Body of pancreas (tissue), 4 donors: ENCODE data around the gene DMAC2L. TPM values are rescaled to one million over a fixed set of nuclear protein-coding genes. Genes with fewer than 3 reads are reported as not detected.
A peak's percentile ranks its signal among the peaks of the same experiment; 100 is the strongest.
"Not testable (repeated sequence)": the region's sequence is repeated elsewhere in the genome, so short reads cannot be mapped to it uniquely, and the experiment has no call there.

ENCODE experiments used
- ATAC-seq: fragments of 150-250 bp; one replicate; pipeline ENCODE4 v1.9.1; 2016
- DNase-seq, 4 donors: peaks; one replicate each; pipeline ENCODE4 v3.0.0-alpha.2; 2019
- H3K27ac ChIP-seq, 4 donors: fragments of 200-600 bp; sonication (generic); 1 replicate in 3 of 4; 2 replicates in 1 of 4; pipeline versions ENCODE4 v1.5.1 to v1.6.1; 2016 to 2019; ENCODE audit warnings: mild to moderate bottlenecking in 1 of 4, mixed read lengths in 1 of 4, moderate library complexity in 1 of 4
- H3K27me3 ChIP-seq, 2 donors: fragments of 200-600 bp; sonication (generic); one replicate each; pipeline ENCODE4 v1.6.0; 2016; ENCODE audit warnings: mild to moderate bottlenecking in 1 of 2
- H3K36me3 ChIP-seq, 2 donors: fragments of 200-600 bp; sonication (generic); replicated peaks in 1 of 2; 2 replicates each; pipeline ENCODE4 v1.5.1; 2016; ENCODE audit warnings: low read depth in 2 of 2; ENCODE audit not compliant: insufficient read depth in 1 of 2
- H3K4me1 ChIP-seq: fragments of 200-600 bp; sonication (generic); one replicate; pipeline ENCODE4 v1.6.0; 2016
- H3K4me3 ChIP-seq, 2 donors: fragments of 200-600 bp; sonication (generic); 1 replicate in 1 of 2; 2 replicates in 1 of 2; pipeline ENCODE4 v1.5.1; 2016 to 2019
- H3K9me3 ChIP-seq, 3 donors: fragments of 200-600 bp; sonication (generic); 1 replicate in 2 of 3; 2 replicates in 1 of 3; pipeline ENCODE4 v1.5.1; 2016
- CTCF ChIP-seq, 7 experiments: fragments of 450-650 bp in 4 of 7; fragments of 200-600 bp in 3 of 7; sonication (generic) in 3 of 7; IDR thresholded peaks; one replicate each; pipeline ENCODE4 v1.5.1; 2016 to 2019; ENCODE audit warnings: antibody characterized with exemption in 7 of 7
- POLR2A ChIP-seq, 3 donors: fragments of 450-650 bp; IDR thresholded peaks; one replicate each; pipeline ENCODE4 v1.6.1; 2016; ENCODE audit warnings: antibody characterized with exemption in 3 of 3, mild to moderate bottlenecking in 2 of 3
- WGBS, 2 donors: methylation state at CpG; one replicate each; pipeline ENCODE4 v1.1.5; 2017; 5-methylcytosine and 5-hydroxymethylcytosine counted together
- intact Hi-C: fragments of 100-400 bp; cut with DNase I; formaldehyde crosslinking; loops from one replicate; pipeline ENCODE4 v1.15.1; 2023
- total RNA-seq, 2 donors: library from RNA; depleted of rRNA; stranded (reverse); fragments of >200 nt; gene quantifications; one replicate each; pipeline ENCODE4 v1.1.0, GENCODE V29; 2016

Gene DMAC2L
- total RNA-seq, 2 donors from 2014 or later, result 2.6 to 3.9 TPM

GRCh38 chr14:50310445-50310844, 1.7 kb upstream of the DMAC2L start:
- Histone ChIP-seq H3K27me3 (no peaks in the 10 kb centered on the region), H3K4me1 (peaks cover 16% of the 10 kb centered on the region), H3K27ac (no peak overlapping the region), H3K9me3 (no peaks in the 10 kb centered on the region), H3K36me3 (no peaks in the 10 kb centered on the region), H3K4me3 (no peak overlapping the region)
- WGBS, 2 donors, result 90 to 93% methylated on average over 4 of the region's 4 CpGs
- no peak for TF ChIP-seq POLR2A (IDR thresholded peaks at IDR 0.05)
- TF ChIP-seq CTCF (IDR thresholded peaks at IDR 0.05), result no peak
- ATAC-seq (no peak), DNase-seq (no peak)
- intact Hi-C loops, result loop anchor here (10.0 kb wide), 1 partner anchor 464 kb away; no protein-coding TSS in a partner anchor

DNA sequence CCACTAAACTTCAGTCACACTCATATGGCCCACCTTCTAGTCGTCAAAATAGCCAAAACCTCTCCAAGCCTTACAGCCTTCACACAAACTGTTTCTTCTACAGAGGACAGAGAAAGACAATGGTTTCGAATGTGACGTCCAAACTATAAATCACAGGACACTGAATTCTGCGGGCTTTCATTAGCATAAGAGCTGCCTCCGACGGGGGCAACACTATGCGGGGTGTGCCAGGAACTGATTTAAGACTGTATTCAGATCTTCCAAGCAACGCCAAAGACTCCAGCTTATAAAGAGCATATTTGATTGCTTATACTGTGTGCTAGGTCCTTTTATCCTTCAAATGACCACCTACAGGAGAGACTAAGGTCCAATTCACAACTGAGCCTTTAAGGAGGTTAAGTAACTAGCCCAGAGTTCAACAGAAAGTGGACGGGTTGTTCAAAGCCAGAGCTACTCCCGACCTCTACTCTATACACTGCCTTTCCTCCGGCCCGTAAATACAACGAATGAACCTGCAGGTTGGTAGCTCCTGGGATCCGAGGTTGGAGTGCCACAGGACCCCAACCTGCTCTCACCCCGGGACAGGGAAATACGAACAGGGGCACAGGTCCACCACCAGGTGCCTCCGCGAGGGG, 670 bp upstream of the DMAC2L start:
- TF ChIP-seq POLR2A (IDR thresholded peaks at IDR 0.05) (no peak), CTCF (IDR thresholded peaks at IDR 0.05) (peak in 6 of 7 experiments; percentile 39 to 86 (median 74))
- Histone ChIP-seq H3K4me3 (peak overlapping the region; percentile 29 to 55), H3K36me3 (no peaks in the 10 kb centered on the region), H3K27me3 (no peaks in the 10 kb centered on the region), H3K27ac (peak overlapping the region; percentile 91 to 96 (median 95)), H3K4me1 (peaks cover 16% of the 10 kb centered on the region), H3K9me3 (no peaks in the 10 kb centered on the region)
- intact Hi-C loops, result loop anchor here (10.0 kb wide), 1 partner anchor 463 kb away; no protein-coding TSS in a partner anchor
- no peak for DNase-seq
- no peak for ATAC-seq
- 2% methylated on average over 12 to 18 of the region's 18 CpGs for WGBS, 2 donors

DNA sequence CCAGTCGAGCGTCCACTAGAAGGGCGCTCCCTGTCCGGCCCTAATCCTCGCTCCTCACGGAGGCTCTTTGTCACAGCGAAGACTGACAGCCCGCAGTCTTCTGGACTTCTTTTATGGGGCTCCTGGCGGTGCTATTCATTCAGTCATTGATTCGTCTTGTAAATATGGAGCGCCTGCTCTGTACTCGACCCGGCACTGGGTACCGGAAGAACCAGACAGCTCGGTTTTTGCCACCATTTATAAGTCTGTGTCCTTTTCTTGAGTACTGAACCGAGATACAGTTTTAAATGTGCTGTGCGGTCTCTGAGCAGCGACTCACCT, 570 bp downstream of the DMAC2L start:
- peak; percentile 2 for ATAC-seq
- Histone ChIP-seq H3K9me3 (no peaks in the 10 kb centered on the region), H3K27ac (peak overlapping the region; percentile 91 to 96 (median 95)), H3K4me1 (peaks cover 16% of the 10 kb centered on the region), H3K36me3 (no peaks in the 10 kb centered on the region), H3K4me3 (peak overlapping the region; percentile 29 to 55), H3K27me3 (no peaks in the 10 kb centered on the region)
- TF ChIP-seq CTCF (IDR thresholded peaks at IDR 0.05) (peak in 2 of 7 experiments; percentile 9 to 24), POLR2A (IDR thresholded peaks at IDR 0.05) (no peak)
- intact Hi-C loops, result loop anchor here (10.0 kb wide), 1 partner anchor 462 kb away; no protein-coding TSS in a partner anchor
- WGBS, 2 donors, result 1% methylated on average over 18 of the region's 18 CpGs
- no peak for DNase-seq

DNA sequence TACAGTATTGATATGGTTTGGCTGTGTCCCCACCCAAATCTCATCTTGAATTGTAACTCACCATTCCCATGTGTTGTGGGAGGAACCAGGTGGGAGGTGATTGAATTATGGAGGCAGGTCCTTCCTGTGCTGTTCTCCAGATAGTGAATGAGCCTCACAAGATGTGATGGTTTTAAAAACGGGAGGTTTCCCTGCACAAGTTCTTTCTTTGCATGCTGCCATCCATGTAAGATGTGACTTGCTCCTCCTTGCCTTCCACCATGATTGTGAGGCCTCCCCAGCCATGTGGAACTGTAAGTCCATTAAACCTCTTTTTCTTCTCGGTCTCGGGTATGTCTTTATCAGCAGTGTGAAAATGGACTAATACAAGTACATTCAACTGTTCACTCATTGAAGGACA, 2.0 kb downstream of the DMAC2L start:
- H3K36me3 ChIP-seq, H3K27me3 ChIP-seq, DNase-seq, H3K9me3 ChIP-seq, H3K27ac ChIP-seq, ATAC-seq, H3K4me3 ChIP-seq: not testable (repeated sequence)
- intact Hi-C loops, result loop anchor here (10.0 kb wide), 1 partner anchor 461 kb away; no protein-coding TSS in a partner anchor
- H3K4me1 ChIP-seq, result peaks cover 16% of the 10 kb centered on the region
- 90 to 98% methylated on average over 3 of the region's 3 CpGs for WGBS, 2 donors

DNA sequence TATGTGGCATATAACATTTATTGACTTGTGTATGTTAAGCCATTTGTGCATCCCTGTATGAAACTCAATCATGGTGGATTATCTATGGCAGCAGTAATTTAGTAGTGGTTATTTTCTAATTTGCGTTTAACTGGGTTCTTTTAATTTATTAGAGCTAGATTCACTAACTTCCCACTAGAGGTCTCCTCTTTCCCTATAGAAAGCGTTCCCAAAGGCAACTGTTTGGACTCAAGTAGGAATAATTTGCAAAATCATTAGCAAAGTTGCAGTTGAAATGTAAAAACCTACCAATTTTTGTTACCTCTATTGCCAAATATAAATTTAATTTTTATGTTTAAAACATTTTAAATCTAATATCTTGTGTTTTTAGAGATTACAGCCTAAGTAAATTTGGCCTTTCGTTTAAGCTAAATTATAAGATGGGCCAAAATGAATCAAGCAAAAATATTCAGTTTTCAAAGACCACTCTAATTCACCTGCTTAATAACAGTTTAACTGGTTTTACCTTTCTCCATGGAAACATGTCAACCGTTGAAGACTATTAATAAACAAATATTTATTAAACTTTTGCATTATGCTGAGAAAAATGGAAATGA, 6.0 kb downstream of the DMAC2L start:
- H3K36me3 ChIP-seq, result no peaks in the 10 kb centered on the region
- 37 to 38% methylated on average over 4 of the region's 4 CpGs for WGBS, 2 donors
- peak; percentile 39 to 76 (median 66) for TF ChIP-seq CTCF (IDR thresholded peaks at IDR 0.05)
- TF ChIP-seq POLR2A (IDR thresholded peaks at IDR 0.05), result no peak
- no peaks in the 10 kb centered on the region for H3K27me3 ChIP-seq
- no peaks in the 10 kb centered on the region for H3K9me3 ChIP-seq
- peaks cover 16% of the 10 kb centered on the region for H3K4me1 ChIP-seq
- intact Hi-C loops, result loop anchor here (5.0 to 10.0 kb wide), 2 partner anchors 214 to 457 kb away; partner anchors contain the start of gene MAP4K5
- no peak overlapping the region for H3K27ac ChIP-seq
- H3K4me3 ChIP-seq, result no peak overlapping the region
- ATAC-seq, result no peak
- DNase-seq, result no peak
